Measurements from ENCODE around the gene C3orf52.

Gene C3orf52

GRCh38 chr3:112140584-112140983, 54.4 kb downstream of the C3orf52 start:
- TF ChIP-seq, protein P1, sequence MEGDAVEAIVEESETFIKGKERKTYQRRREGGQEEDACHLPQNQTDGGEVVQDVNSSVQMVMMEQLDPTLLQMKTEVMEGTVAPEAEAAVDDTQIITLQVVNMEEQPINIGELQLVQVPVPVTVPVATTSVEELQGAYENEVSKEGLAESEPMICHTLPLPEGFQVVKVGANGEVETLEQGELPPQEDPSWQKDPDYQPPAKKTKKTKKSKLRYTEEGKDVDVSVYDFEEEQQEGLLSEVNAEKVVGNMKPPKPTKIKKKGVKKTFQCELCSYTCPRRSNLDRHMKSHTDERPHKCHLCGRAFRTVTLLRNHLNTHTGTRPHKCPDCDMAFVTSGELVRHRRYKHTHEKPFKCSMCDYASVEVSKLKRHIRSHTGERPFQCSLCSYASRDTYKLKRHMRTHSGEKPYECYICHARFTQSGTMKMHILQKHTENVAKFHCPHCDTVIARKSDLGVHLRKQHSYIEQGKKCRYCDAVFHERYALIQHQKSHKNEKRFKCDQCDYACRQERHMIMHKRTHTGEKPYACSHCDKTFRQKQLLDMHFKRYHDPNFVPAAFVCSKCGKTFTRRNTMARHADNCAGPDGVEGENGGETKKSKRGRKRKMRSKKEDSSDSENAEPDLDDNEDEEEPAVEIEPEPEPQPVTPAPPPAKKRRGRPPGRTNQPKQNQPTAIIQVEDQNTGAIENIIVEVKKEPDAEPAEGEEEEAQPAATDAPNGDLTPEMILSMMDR (IDR thresholded peaks at IDR 0.05; ENCODE audit: extremely low read depth, missing control alignments), result no peak
- no peak for DNase-seq (ENCODE audit: low spot score)

GRCh38 chr3:112141293-112141692, 55.1 kb downstream of the C3orf52 start:
- no peak for DNase-seq (ENCODE audit: low spot score)
- TF ChIP-seq, protein P1 (IDR thresholded peaks at IDR 0.05; ENCODE audit: extremely low read depth, missing control alignments), result no peak

DNA sequence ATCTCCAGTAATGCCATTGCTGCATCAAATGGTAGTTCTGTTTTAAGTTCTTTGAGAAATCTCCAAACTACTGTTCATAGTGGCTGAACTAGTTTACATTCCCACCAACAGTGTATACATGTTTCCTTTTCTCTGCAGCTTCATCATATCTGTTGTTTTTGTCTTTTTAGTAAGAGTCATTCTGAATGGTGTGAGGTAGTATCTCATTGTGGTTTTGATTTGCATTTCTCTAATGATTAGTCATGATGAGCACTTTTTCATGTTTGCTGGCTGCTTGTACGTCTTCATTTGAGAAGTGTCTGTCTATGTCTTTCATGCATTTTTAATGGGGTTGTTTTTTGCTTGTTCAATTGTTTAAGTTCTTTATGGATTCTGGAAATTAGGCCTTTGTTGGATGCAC, 57.1 kb downstream of the C3orf52 start:
- TF ChIP-seq, protein P1 (IDR thresholded peaks at IDR 0.05; ENCODE audit: extremely low read depth, missing control alignments), result no peak
- DNase-seq (ENCODE audit: low spot score), result no peak

GRCh38 chr3:112143689-112144088, 57.5 kb downstream of the C3orf52 start:
- TF ChIP-seq, protein P1 (IDR thresholded peaks at IDR 0.05; ENCODE audit: extremely low read depth, missing control alignments), result no peak
- DNase-seq (ENCODE audit: low spot score), result no peak

DNA sequence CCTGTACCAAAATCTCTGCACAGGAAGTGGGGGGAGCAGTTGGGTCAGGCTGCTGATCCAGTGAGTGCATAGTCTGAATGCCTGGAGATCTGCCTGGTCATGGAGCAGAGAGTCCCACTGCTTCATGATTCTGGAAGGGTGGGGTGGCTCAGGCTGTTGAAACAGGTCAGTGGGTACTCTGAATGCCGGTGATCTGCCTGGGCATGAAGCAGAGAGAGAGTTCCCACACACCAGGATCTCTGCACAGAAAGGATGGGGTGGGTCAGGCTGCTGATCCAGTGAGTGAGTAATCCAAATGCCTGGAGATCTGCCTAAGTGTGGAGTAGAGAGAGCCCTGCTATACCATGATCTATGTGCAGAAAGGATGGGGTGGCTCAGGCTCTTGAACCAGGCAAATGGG, 62.9 kb downstream of the C3orf52 start:
- TF ChIP-seq, protein P1 (IDR thresholded peaks at IDR 0.05; ENCODE audit: extremely low read depth, missing control alignments), result no peak
- DNase-seq (ENCODE audit: low spot score), result no peak

- DNase-seq (ENCODE audit: low spot score), result peak; percentile 58
- TF ChIP-seq, protein P1 (IDR thresholded peaks at IDR 0.05; ENCODE audit: extremely low read depth, missing control alignments), result no peak
These were observed 81.6 kb downstream of the C3orf52 start for GRCh38 chr3:112167758-112168157.
